ENCODE data around the gene OR52I2. TPM values are rescaled to one million over a fixed set of nuclear protein-coding genes. Genes with fewer than 3 reads are reported as not detected.

Gene OR52I2
- not detected for total RNA-seq
- polyA plus RNA-seq, result not detected

- Histone ChIP-seq H3K36me3 (ENCODE audit: insufficient read depth) (no peaks in the 10 kb centered on the region), H3K27ac (ENCODE audit: low read depth) (no peak within 1 kb of the TSS), H3K4me1 (ENCODE audit: insufficient read depth) (no peaks in the 10 kb centered on the region), H3K4me3 (ENCODE audit: low read depth, low read length) (no peak within 1 kb of the TSS)
- DNase-seq (ENCODE audit: extremely low spot score), result no peak
These were observed at the start of gene OR52I2 for GRCh38 chr11:4581443-4581842. TSS of gene OR52I2 (plus strand) at chr11:4581743.

GRCh38 chr11:4539603-4540219 is 41.8 kb upstream of the OR52I2 start:
- no peak overlapping the region for H3K4me3 ChIP-seq (ENCODE audit: low read depth, low read length)
- 26% methylated on average over 3 of the region's 3 CpGs for WGBS
- H3K36me3 ChIP-seq (ENCODE audit: insufficient read depth), result no peaks in the 10 kb centered on the region
- H3K4me1 ChIP-seq (ENCODE audit: insufficient read depth), result no peaks in the 10 kb centered on the region
- no peak for DNase-seq (ENCODE audit: extremely low spot score)
- no peak overlapping the region for H3K27ac ChIP-seq (ENCODE audit: low read depth)

DNA sequence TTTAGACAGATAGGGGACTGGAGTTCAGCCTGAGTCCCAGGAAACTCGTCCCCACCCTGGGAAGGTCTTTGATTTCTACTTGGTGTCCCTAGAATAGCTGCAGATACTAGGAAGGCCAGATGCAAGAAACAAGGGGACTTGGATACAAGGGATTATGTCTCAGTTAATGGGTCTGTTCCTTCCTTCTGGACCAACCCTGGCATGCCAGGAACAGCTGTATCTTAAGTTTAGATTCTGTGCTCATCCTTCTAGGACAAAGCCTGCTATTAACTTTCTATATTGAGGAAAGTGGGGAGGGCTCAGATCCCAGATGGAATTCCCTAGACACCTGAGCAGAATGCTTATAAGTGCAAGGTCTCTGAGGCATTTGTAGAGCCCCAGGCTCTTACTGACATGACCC is 40.5 kb upstream of the OR52I2 start:
- DNase-seq (ENCODE audit: extremely low spot score), result no peak
- Histone ChIP-seq H3K27ac (ENCODE audit: low read depth) (no peak overlapping the region), H3K36me3 (ENCODE audit: insufficient read depth) (no peaks in the 10 kb centered on the region), H3K4me1 (ENCODE audit: insufficient read depth) (no peaks in the 10 kb centered on the region), H3K4me3 (ENCODE audit: low read depth, low read length) (no peak overlapping the region)
- WGBS, result 22% methylated on average over 1 of the region's 1 CpG

DNA sequence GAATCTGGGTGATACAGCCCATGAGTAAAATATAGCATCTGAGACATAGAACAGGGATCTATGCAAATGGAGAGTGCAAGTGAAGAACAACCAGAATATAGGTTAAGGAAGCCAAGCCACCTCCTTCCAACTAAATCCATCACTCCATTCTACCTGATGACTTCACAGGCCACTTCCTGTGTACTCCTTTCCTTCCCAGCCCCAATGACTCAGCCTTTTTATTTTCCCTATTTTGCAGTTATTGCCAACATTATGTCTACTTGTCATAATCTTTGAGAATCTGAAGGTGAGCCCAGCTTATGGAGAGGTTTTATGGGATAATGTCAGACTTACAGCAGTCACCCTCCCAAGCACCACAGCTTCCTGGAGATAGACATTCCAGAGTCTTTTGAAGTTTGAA is 38.0 kb upstream of the OR52I2 start:
- H3K4me1 ChIP-seq (ENCODE audit: insufficient read depth), result no peaks in the 10 kb centered on the region
- H3K36me3 ChIP-seq (ENCODE audit: insufficient read depth), result no peaks in the 10 kb centered on the region
- DNase-seq (ENCODE audit: extremely low spot score), result no peak
- H3K27ac ChIP-seq (ENCODE audit: low read depth), result no peak overlapping the region
- H3K4me3 ChIP-seq (ENCODE audit: low read depth, low read length), result no peak overlapping the region

DNA sequence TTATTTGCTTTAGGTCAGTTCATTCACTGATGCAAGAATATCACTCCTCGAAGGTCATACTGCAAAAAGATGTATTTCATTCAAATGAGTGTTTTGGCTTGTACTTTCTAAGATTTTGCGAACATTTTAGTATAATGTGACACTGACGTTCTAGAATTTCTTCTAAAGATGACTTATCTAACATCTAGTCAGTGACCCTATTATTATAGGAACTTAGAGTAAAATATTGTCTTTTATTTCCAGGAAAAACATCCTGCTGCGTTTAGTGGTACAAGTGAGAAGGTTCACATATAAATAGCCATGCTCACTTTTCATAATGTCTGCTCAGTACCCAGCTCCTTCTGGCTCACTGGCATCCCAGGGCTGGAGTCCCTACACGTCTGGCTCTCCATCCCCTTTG is 36.7 kb upstream of the OR52I2 start, which contains the start of gene OR52M1:
Gene OR52M1, plus strand, starts transcription at position 301 of the 400 bp plus-strand sequence. Its CDS starts 0 bp downstream, at position 301.
- no peaks in the 10 kb centered on the region for H3K4me1 ChIP-seq (ENCODE audit: insufficient read depth)
- WGBS, result 76% methylated on average over 5 of the region's 5 CpGs
- no peaks in the 10 kb centered on the region for H3K36me3 ChIP-seq (ENCODE audit: insufficient read depth)
- DNase-seq (ENCODE audit: extremely low spot score), result no peak
- no peak within 1 kb of the TSS for H3K4me3 ChIP-seq (ENCODE audit: low read depth, low read length)
- no peak within 1 kb of the TSS for H3K27ac ChIP-seq (ENCODE audit: low read depth)

DNA sequence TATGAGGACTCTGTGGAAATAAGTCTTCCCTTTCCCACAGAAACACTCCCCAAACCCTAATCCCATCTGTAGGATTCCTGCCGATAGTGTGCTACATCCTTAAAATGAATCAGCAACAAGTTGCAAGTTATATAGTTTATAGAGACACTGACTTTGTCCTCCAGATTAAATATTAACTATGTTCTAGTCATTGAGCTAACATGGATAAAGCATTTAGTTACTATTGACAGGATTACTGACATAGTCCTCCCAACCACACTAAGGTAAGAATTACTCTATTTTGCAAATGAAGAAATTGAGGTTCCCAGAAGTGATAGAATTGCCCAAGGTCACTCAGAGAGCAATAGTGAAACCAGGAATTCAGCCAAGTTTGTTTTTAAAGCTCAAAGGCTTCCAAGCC is 34.7 kb upstream of the OR52I2 start:
- WGBS, result 83% methylated on average over 1 of the region's 1 CpG
- H3K27ac ChIP-seq (ENCODE audit: low read depth), result no peak overlapping the region
- H3K36me3 ChIP-seq (ENCODE audit: insufficient read depth), result no peaks in the 10 kb centered on the region
- no peaks in the 10 kb centered on the region for H3K4me1 ChIP-seq (ENCODE audit: insufficient read depth)
- DNase-seq (ENCODE audit: extremely low spot score), result no peak
- no peak overlapping the region for H3K4me3 ChIP-seq (ENCODE audit: low read depth, low read length)

GRCh38 chr11:4547416-4547815 is 34.1 kb upstream of the OR52I2 start:
- Histone ChIP-seq H3K4me3 (ENCODE audit: low read depth, low read length) (no peak overlapping the region), H3K36me3 (ENCODE audit: insufficient read depth) (no peaks in the 10 kb centered on the region), H3K4me1 (ENCODE audit: insufficient read depth) (no peaks in the 10 kb centered on the region), H3K27ac (ENCODE audit: low read depth) (no peak overlapping the region)
- DNase-seq (ENCODE audit: extremely low spot score), result no peak
- WGBS, result 62% methylated on average over 4 of the region's 4 CpGs

- Histone ChIP-seq H3K4me1 (ENCODE audit: insufficient read depth) (no peaks in the 10 kb centered on the region), H3K4me3 (ENCODE audit: low read depth, low read length) (no peak overlapping the region), H3K36me3 (ENCODE audit: insufficient read depth) (no peaks in the 10 kb centered on the region), H3K27ac (ENCODE audit: low read depth) (no peak overlapping the region)
- 83% methylated on average over 8 of the region's 8 CpGs for whole genome bisulfite sequencing
- no peak for DNase-seq (ENCODE audit: extremely low spot score)
These were observed 30.1 kb upstream of the OR52I2 start for GRCh38 chr11:4551346-4551979.

DNA sequence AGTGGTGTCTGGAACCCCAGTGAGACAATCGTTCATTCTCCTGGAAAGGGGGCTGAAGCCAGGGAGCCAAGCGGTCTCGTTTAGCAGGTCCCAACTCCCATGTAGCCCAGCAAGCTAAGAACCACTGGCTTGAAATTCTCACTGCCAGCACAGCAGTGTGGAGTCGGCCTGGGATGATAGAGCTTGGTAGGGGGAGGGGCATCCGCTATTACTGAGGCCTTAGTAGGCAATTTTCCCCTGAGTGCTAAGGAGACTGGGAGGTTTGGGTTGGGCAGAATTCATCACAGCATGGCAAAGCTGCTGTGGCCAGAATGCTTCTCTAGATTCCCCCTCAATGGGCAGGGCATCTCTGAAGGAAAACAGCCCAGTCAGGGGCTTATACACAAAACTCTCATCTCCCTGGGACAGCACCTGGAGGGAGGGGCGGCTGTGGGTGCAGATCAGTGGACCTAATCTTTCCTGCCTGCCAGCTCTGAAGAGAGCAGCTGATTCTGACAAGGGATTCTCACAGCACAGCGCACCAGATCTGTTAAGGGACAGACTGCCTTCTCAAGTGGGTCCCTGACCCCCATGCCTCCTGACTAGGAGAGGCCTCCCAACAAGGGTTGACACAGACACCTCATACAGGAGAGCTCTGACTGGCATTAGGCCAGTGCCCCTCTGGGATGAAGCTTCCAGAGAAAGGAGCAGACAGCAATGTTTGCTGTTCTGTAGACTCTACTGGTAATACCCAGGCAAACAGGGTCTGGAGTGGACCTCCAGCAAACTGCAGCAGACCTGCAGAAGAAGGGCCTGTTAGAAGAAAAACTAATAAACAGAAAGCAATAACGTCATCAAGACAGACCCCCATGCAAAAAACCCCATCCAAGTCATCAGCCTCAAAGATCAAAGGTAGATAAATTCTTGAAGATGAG is 21.8 kb upstream of the OR52I2 start:
- 56% methylated on average over 8 of the region's 8 CpGs for WGBS
- no peak for DNase-seq (ENCODE audit: extremely low spot score)

DNA sequence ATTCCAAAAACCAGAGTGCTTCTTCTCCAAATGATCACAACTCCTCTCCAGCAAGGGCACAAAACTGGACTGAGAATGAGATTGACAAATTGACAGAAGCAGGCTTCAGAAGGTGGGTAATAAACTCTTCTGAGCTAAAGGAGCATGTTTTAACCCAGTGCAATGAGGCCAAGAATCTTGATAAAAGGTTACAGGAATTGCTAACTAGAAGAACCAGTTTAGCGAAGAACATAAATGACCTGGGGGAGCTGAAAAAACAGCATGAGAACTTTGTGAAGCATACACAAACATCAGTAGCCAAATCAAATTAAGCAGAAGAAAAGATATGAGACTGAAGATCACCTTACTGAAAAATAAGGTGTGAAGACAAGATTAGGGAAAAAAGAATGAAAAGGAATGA is 21.1 kb upstream of the OR52I2 start:
- H3K4me1 ChIP-seq (ENCODE audit: insufficient read depth), result no peaks in the 10 kb centered on the region
- H3K36me3 ChIP-seq (ENCODE audit: insufficient read depth), result no peaks in the 10 kb centered on the region
- WGBS, result 86% methylated on average over 1 of the region's 1 CpG
- no peak overlapping the region for H3K4me3 ChIP-seq (ENCODE audit: low read depth, low read length)
- DNase-seq (ENCODE audit: extremely low spot score), result peak; percentile 21
- no peak overlapping the region for H3K27ac ChIP-seq (ENCODE audit: low read depth)

More for the DNA sequence above, 21.8 kb upstream of the OR52I2 start:
- H3K36me3 ChIP-seq (ENCODE audit: insufficient read depth), result no peaks in the 10 kb centered on the region
- H3K4me1 ChIP-seq (ENCODE audit: insufficient read depth), result no peaks in the 10 kb centered on the region
- H3K27ac ChIP-seq (ENCODE audit: low read depth), result no peak overlapping the region
- no peak overlapping the region for H3K4me3 ChIP-seq (ENCODE audit: low read depth, low read length)

DNA sequence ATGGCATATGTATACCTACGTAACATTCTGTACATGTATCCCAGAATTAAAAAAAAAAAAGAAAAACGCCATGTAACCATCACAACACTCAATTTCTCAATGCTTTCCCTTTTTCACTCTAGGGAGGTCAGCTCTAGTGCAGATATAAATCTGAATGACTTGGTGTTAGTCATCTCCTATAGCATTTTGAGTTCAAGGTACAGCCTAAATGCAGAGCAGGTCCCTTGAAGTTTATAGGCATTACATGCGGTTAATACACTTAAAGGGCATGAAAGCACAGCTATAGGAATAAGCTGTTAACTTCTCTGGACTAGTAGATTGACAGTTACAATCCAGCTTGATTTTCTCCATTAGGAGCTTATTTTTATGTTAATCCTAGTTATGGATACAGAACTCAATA is 16.2 kb upstream of the OR52I2 start:
- Histone ChIP-seq H3K4me3 (ENCODE audit: low read depth, low read length) (no peak overlapping the region), H3K4me1 (ENCODE audit: insufficient read depth) (no peaks in the 10 kb centered on the region), H3K36me3 (ENCODE audit: insufficient read depth) (no peaks in the 10 kb centered on the region), H3K27ac (ENCODE audit: low read depth) (no peak overlapping the region)
- WGBS, result 80% methylated on average over 3 of the region's 3 CpGs
- no peak for DNase-seq (ENCODE audit: extremely low spot score)

DNA sequence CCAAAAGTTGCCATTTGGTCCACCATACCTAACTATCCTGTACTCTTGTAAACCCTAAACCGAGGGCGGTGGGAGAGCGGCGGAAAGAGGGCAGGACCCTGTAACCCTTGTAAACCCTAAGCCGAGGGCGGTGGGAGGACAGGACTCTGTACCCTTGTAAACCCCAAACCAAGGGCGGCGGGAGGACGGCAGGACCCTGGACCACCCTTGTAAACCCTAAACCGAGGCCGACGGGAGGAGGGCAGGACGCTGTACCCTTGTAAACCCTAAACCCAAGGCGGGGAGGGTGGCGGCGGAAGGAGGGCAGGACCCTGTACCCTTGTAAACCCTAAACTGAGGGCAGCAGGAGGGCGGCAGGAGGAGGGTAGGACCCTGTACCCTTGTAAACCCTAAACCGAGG is 12.5 kb upstream of the OR52I2 start:
- 91% methylated on average over 18 of the region's 18 CpGs for WGBS
- Histone ChIP-seq H3K4me3 (ENCODE audit: low read depth, low read length) (no peak overlapping the region), H3K4me1 (ENCODE audit: insufficient read depth) (no peaks in the 10 kb centered on the region), H3K36me3 (ENCODE audit: insufficient read depth) (no peaks in the 10 kb centered on the region), H3K27ac (ENCODE audit: low read depth) (no peak overlapping the region)
- no peak for DNase-seq (ENCODE audit: extremely low spot score)

- DNase-seq (ENCODE audit: extremely low spot score), result no peak
- WGBS, result 53% methylated on average over 3 of the region's 3 CpGs
- H3K27ac ChIP-seq (ENCODE audit: low read depth), result no peak overlapping the region
- no peak overlapping the region for H3K4me3 ChIP-seq (ENCODE audit: low read depth, low read length)
- H3K36me3 ChIP-seq (ENCODE audit: insufficient read depth), result no peaks in the 10 kb centered on the region
- H3K4me1 ChIP-seq (ENCODE audit: insufficient read depth), result no peaks in the 10 kb centered on the region
These were observed 4.7 kb upstream of the OR52I2 start for GRCh38 chr11:4576880-4577279.

- Histone ChIP-seq H3K36me3 (ENCODE audit: insufficient read depth) (no peaks in the 10 kb centered on the region), H3K27ac (ENCODE audit: low read depth) (no peak overlapping the region), H3K4me3 (ENCODE audit: low read depth, low read length) (no peak overlapping the region), H3K4me1 (ENCODE audit: insufficient read depth) (no peaks in the 10 kb centered on the region)
- 78% methylated on average over 2 of the region's 2 CpGs for WGBS
- no peak for DNase-seq (ENCODE audit: extremely low spot score)
These were observed 3.8 kb upstream of the OR52I2 start for GRCh38 chr11:4577761-4578160.
